SHP77 (cell line): ENCODE measurements around the gene NME7.
"Not testable (repeated sequence)": the region's sequence is repeated elsewhere in the genome, so short reads cannot be mapped to it uniquely, and the experiment has no call there.

Source experiments
- DNase-seq, 2 experiments: peaks; one replicate each; lab custom pipeline; 2025; lab: John Stamatoyannopoulos, UW

NME7 gene

GRCh38 chr1:169305948-169306347, 61.6 kb downstream of the NME7 start:
- DNase-seq, result no peak

DNA sequence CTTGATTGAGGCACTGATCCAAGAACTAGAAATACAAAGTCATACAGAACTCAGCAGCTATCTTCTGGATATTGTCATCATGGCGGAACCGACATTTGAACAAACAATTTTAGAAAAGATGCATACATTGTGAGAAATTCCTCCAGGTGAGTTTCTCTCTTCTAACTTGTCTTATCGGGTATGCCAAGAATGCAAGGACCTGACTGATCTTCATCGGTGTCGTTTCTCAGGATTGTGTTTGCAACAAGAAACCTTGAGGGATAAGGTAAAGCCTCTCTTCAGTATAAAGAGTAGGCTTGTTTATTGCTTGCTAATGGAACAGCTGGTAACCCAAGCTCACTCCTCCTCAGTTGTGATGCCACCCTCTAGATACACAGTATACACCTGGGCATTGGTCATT, 62.2 kb downstream of the NME7 start:
- DNase-seq, result no peak

- DNase-seq, result no peak
These were observed 66.7 kb downstream of the NME7 start for GRCh38 chr1:169300854-169301253.

- no peak for DNase-seq
These were observed 69.2 kb downstream of the NME7 start for GRCh38 chr1:169298441-169298840.

DNA sequence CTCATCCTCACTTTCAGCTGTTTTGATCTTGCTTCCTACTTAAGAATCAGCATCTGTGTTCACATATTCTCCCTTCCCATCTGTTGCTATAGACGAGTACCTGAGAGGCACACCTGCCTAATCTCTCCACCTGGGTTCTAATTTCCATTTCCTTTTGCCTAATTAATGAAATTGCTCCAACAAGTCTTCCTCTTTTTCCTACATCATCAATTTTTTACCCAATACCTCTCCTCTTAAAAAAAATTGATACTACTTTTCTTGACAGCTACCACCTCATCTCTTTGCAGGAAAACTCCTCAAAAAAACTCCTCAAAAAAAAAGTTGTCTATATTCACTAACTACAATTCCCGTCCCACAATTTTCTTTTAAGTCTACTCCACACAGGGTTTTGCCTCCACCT, 71.8 kb downstream of the NME7 start:
- no peak for DNase-seq

DNA sequence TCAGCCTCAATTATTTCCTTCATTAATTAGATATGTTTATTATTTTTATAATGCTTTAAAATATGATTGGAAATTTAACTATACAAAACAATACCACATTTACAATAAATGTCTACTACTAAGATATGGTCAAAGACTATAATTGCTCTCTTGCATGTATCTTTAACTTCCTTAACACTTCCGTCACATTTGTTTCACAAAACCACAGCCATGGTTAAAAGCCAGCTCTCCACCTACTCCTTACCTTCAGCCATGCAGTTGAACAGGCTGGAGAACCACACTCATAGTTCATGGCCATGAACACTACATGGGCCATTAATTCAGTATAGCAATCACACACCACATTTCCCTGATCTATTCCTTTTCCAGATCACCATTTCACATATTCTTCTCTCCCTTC, 72.2 kb downstream of the NME7 start:
- DNase-seq, result no peak

GRCh38 chr1:169289016-169289415, 78.6 kb downstream of the NME7 start:
- DNase-seq, result no peak

GRCh38 chr1:169288011-169288414, 79.6 kb downstream of the NME7 start:
- DNase-seq, result no peak

GRCh38 chr1:169287280-169287679, 80.3 kb downstream of the NME7 start:
- DNase-seq, result no peak

- not testable (repeated sequence) for DNase-seq
These were observed 86.0 kb downstream of the NME7 start for GRCh38 chr1:169281562-169281961.

- DNase-seq, result no peak
These were observed 96.5 kb downstream of the NME7 start for GRCh38 chr1:169271098-169271497.

- DNase-seq, result no peak
These were observed 101.5 kb downstream of the NME7 start for GRCh38 chr1:169266133-169266532.

DNA sequence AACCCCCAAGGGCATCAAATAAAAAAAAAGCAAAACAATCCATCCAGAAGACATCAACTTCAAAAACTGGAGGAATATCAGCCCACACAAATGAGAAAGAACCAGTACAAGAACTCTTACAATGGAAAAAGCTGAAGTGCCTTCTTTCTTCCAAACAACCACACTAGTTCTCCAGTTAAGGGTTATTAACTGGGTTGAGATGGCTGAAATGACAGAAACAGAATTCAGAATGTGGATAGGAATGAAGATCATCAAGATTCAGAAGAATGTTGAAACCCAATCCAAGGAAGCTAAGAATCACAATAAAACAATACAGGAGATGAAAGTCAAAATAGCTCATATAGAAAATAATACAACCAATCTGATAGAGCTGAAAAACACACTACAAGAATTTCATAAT, 104.5 kb downstream of the NME7 start:
- DNase-seq, result no peak

DNA sequence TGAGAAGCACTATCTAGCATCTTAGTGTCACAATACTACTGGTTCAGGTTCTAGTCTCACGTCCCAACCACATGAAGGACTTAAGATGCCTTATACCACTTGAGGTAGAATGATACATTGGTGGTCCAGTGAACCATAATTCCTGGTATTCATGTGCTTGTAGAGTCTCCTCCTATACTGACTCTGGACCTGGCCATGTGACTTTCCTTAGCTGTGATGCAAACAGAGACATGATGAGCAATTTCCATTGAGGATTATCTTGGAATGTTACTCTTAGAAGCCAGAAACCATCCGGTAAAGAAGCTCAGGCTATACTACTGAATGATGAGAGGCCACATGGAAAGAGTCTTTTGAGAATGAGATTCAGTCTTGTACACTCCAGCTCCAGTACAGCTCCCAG, 105.7 kb downstream of the NME7 start:
- DNase-seq, result no peak

- no peak for DNase-seq
These were observed 107.0 kb downstream of the NME7 start for GRCh38 chr1:169260478-169261151.

GRCh38 chr1:169259816-169260215, 107.8 kb downstream of the NME7 start:
- DNase-seq, result no peak

DNA sequence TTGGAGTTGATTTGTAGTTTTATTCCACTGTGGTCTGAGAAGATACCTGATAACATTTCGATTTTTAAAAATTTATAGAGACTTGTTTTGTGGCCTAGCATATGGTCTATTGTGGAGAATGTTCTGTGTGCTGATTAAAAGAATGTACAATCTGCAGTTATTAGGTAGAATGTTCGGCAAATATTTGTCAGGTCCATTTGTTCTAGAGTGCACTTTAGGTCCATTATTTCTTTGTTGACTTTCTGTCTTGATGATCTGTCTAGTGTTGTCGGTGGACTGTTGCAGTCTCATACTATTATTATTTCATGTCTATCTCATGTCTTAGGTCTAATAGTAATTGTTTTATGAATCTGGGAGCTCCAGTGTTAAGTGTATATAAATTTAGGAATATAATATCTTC, 116.8 kb downstream of the NME7 start:
- no peak for DNase-seq

- no peak for DNase-seq
These were observed 117.6 kb downstream of the NME7 start for GRCh38 chr1:169250022-169250421.

DNA sequence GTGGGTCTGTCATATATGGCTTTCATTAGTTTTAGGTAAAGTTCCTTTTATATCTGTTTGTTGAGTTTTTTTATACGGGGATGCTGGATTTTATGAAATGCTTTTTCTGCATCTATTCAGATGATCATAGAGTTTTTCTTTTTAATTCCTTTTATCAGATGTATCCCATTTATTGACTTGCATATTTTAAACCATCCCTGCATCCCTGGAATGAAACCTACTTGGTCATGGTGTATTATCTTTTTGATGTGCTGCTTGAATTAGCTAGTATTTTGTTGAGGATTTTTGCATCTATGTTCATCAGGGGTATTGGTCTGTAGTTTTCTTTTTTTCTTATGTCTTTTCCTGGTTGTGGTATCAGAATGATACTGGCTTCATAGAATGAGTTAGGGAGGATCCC, 118.0 kb downstream of the NME7 start:
- DNase-seq, result no peak

DNA sequence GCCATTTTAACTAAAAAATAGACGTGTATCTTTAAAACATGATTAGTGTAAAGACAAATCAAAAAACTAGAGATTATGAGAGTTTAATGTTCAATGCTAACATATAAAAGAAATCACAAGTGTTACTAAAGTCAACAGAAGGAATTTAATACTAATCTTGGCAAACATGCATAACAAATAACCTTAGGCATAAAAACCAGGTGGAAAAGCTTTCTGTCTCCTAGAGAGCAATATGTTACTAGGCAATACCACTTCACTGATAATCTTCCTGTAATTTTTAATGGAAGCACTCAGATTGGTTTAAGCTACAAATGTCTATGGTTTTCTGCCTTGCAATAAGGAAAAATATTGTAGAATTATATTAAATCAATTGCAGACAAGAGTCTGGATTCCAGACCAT, 121.9 kb downstream of the NME7 start:
- no peak for DNase-seq

GRCh38 chr1:169240449-169241232, 127.0 kb downstream of the NME7 start:
- no peak for DNase-seq

GRCh38 chr1:169236880-169237279, 130.7 kb downstream of the NME7 start:
- DNase-seq, result no peak

DNA sequence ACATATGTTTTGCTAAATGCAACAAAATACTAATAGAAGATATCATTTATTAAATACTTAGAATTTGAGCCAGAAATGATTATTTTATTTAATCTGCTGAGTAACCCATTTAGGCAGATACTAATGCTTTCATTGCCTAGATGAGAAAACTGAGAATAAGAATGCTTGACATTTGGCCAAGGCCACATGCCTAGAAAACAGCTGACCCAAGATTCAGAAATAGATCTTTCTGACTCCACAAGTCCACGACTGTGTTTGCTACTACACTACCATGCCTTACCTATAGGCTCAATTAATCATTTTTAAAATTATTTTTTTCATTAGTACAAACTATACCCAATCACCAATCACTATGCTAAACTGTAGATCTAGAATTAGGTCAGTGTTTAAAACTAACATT, 131.5 kb downstream of the NME7 start:
- no peak for DNase-seq

GRCh38 chr1:169235568-169235967, 132.0 kb downstream of the NME7 start:
- DNase-seq, result no peak
